NK-92 treated with Interleukin-12 subunit alpha and Interleukin-12 subunit beta, amount 100 ng/mL, for 24 hours (cell line): ENCODE results near the gene HOXA5.
A peak's percentile ranks its signal among the peaks of the same experiment; 100 is the strongest.

Experiments used
- DNase-seq: peaks from one replicate; lab custom pipeline; 2025; lab: John Stamatoyannopoulos, UW

The HOXA5 gene

DNA sequence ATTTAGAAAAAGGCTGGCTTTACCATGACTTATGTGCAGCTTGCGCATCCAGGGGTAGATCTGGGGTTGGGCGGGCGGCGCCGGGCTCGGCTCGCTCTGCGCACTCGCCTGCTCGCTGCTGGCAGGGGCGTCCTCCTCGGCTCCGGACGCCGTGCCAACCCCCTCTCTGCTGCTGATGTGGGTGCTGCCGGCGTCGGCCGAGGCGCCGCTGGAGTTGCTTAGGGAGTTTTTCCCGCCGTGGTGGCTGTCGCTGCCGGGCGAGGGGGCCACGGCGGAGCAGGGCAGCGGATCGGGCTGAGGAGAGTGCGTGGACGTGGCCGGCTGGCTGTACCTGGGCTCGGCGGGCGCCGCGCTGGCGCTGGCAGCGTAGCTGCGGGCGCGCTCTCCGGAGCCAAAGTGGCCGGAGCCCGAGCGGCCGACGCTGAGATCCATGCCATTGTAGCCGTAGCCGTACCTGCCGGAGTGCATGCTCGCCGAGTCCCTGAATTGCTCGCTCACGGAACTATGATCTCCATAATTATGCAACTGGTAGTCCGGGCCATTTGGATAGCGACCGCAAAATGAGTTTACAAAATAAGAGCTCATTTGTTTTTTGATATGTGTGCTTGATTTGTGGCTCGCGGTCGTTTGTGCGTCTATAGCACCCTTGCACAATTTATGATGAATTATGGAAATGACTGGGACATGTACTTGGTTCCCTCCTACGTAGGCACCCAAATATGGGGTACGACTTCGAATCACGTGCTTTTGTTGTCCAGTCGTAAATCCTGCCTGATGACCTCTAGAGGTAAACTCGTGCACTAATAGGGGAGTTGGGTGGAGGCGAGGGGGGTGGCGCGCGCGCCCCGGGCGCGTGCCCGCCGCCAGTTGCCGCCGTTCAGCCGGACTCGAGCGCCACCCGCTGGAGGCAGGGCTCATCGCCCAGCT lies at the start of gene HOXA5:
HOXA5 (minus strand) TSS at position 659 of the 927 bp plus-strand sequence; CDS start at position 585, 74 bp downstream.
- no peak for DNase-seq

DNA sequence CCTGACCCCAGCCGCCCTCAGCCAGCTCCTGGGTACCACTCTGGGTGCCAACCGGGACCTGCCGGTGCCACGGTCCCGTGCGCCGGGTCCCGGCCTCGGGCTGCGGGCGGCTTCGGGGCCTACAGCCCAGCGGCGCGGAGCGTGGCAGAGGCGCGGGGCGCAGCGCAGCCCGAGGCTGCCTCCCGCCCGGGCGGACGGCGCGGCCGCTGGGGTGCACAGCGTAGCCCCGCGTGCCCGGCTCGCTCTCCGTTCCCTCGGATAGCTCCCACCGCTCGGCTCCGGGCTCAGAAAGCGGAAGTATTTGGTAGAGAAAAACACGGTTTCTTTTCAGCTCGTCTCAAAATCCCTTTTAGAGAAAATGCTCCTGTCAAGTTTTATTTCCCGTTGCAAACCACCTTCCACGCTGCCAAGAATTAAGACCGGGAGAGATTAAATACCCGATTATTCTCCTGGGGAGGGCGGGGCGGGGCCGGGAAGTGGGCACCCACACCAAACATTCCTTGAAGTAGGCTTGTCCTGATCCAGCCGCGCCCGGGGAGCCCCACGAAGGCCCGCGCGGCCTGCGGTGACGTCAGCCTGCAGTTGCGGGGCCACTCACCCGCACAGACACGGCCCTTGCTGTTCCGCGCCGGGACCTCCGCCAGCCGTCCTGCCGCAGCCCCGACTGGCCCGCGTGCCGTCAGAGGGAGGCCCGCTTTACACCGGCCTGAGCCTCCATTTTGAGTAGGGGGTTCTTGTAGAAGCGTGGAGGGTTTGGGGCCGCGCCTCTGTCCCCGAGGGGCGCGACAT lies 49.3 kb upstream of the HOXA5 start:
- DNase-seq: no peak

DNA sequence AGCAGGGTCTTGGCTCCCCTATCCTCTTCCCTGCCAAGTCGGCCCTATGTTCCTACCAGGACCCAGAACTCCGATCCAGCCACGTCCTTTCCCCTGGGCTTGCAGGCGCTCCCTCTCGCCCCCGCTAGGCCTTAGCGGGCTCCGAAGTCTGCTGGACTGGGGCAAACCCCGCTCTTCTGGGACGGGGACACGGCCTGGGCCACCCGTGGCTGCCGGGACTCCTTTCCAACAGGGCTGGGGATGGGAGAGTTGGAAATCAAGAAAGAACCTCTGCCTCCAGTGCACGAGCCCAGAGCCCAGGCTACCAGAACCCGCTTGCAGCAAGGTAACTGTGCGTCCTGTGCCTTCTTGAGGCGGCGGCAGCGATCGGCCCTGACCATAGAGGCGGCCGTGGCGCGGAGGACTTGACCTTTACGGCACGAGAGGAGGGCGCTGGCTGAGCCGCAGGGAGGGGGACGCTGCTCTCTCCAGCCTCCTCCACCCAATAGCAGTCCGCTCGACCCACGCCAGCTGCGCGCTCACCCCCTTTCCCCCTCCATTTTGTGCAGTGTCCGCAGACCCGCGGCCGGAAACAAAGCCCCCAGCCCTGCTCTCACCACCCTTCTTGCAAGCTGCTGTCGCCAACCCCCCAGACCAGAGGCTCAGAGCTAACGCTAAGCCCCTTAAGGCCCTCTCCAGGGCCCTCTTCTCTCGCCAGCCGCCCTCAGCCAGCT lies 48.5 kb upstream of the HOXA5 start:
- DNase-seq: no peak

DNA sequence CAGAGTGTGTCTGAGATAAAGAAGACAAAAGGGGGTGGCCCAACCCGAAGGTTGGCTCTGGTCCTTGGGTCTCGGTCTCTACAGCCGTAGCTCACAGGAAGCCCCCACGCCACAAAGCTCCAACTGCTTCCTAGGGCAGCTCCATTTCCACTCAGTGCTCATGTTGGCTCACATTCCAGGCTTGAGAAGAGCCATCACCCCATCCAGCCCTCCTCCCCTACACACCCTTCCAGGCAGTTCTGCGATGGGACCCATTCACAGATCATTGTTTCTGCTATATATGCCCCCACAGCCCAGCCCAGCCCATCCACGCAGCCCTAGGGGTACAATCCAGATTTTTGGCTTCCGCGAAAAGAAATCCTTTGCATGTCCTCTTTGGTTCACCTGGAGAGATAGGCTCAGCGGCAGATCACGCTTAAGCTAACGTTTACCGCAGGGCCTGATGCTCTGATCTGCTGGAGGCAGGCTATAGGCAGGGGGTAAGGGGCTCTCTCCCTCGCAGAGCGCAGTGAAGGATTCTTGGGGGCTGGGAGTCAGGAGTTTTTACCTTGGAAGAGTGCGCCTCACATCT lies 47.8 kb upstream of the HOXA5 start:
- no peak for DNase-seq

- DNase-seq: no peak
These were observed 46.7 kb upstream of the HOXA5 start for GRCh38 chr7:27189997-27190748.

DNA sequence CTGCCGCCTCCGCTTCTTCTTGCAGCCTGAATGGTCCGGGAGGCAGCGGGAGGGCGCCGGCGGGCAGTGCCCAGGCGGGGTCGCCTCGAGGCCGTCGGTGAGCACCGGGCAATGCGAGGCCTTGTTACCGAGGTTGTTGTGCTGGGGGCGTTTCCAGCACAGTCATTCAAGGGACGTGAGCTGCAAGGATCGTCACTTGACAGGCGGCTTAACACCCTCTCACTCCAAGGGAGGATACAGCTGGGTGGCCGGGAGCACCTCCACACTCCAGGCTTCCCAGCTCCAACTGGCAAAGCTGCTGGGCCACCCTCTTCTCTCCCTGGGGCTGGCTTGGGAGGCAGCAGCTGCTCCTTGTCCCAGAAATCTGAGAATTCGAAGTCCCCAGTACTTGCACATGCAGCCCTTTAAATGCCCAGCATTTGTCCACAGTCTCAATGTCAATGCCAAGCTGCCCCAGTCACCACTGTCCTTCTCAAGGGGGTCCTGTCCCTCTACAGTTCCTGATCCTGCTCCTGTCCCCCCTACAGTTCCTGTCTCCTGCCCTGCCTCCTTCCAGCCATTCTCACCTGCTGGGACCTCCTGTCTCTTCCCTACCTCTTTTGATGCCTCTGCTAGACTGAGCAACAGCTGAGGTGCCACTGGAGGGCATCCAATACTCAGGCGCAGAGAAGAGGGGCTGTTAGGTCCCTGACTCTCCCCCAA lies 46.0 kb upstream of the HOXA5 start:
- no peak for DNase-seq

GRCh38 chr7:27188386-27189294 lies 45.2 kb upstream of the HOXA5 start:
- no peak for DNase-seq

DNA sequence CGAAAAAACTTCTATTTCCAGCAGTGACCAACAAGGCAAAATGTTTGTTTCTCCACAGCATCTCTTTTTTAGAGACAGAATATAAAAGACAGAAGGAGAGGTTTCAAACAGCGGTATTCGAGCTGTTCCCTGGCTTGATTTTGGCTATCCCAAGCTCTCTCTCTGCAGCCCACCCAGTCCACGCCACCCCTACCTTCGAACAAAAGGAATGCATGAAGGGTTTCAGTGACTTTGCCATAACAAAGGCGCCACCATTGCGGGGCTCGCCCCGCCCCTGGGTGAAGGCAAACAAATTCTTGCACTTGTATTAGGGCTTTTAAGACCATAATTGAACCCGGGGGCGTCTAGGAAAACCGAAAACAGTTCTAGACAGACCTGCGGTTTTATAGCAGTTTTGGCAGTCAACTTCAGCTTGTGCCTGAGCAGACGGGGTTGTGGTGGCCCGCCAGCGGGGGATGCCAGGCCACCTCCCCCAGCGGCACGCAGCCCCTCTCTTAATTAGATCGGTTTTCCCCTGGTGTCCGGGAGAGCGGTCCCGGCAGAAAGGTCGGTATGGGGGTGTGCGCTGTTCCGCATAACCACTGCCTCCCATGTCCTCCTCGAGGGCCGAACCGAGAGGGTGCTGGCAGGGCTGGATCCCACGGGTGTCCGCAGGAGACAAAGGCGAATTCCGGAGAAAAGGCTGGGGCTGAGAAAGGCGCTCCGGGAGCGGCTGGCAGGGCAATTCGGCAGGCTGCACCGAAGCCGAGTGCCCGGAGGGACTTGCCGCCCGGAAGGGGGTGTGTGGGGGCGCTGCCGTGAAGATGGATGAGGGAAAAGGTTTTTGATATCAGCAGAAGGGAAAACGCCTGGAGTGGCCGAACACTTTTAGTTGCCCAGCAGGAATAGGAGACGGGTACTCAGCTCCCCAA lies 44.2 kb upstream of the HOXA5 start:
- no peak for DNase-seq

GRCh38 chr7:27186668-27187474 lies 43.4 kb upstream of the HOXA5 start:
- DNase-seq: no peak

DNA sequence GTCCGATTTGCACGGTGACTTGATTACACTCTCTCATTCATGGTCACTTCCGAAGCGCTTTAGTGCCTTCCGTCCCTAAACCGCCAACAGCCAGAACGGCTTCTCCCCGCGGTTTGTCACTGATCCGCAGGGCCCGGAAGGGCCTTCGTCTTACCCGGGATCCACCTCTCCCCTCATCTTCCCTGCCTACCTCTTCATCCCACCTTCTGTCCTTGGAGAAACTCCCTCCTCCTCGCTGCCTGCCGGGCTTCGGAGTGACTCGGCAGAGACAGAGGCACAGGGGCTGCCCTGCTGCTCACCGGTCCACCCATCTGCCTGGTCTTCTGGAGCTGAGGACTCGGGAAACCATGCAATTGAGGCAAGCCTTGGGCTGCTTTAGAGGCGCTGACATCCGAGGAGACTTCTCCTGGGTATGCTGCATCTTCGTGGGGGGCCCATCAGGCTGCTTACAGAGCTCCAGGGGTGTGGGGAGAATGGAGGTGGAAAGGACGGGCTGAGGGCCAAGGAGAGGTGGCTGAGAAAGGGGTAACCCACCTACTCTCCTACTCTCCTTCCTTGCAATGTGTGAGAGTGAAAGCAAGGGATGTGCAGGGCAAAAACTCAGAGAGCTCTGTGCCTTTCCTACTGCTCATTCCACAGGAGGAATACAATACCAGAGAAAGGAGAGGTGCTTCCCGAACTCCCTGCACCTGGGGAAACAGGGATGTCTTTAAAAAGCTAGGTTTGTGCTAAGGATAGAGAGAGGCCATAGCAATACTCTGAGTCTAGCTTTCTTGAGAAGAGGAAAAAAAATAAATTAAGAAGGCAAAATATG lies 42.6 kb upstream of the HOXA5 start:
- no peak for DNase-seq

DNA sequence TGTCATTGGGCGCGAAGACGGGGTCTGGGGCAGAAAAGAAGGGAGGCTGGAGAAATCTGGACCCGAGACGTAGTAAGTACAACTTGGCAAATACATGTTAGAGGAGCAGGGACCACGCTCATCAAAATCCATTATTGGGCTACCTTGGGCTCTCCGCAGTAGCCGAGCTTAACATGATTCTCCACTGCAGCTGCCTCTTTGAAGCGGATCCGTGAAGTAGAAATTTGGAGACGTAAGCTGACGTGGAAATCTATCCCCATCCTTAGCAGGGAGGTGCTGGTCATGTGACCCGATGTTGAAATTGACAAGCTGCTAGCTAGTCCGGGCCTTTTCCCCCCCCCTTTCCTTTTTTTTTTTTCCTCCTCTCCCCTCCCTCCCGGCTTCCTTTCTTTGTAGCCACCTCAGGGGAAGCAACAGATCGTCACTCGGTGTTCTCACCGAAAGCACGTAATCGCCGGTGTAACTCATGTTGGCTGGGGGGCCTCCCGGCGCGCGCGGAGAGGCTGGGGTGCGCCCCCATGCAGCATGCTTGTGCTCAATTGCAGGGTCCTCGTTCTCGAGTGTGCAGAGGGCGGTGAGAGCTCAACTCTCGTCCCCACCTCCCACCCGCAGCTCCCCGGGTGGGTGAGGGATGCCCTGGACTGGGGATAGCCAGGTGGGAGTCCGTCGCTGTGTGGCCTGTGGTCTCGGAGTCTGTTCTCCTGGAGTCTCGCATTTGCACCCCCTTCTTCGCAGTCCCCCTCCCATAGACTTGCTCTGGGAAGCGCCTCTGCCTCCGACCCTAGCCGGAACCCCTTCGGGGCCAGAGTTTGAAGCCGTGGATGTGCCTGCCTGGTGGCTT lies 41.8 kb upstream of the HOXA5 start, which contains the start of gene HOXA11:
HOXA11 (minus strand) TSS at position 220 of the 841 bp plus-strand sequence; CDS start at position 132, 88 bp downstream.
- no peak for DNase-seq

DNA sequence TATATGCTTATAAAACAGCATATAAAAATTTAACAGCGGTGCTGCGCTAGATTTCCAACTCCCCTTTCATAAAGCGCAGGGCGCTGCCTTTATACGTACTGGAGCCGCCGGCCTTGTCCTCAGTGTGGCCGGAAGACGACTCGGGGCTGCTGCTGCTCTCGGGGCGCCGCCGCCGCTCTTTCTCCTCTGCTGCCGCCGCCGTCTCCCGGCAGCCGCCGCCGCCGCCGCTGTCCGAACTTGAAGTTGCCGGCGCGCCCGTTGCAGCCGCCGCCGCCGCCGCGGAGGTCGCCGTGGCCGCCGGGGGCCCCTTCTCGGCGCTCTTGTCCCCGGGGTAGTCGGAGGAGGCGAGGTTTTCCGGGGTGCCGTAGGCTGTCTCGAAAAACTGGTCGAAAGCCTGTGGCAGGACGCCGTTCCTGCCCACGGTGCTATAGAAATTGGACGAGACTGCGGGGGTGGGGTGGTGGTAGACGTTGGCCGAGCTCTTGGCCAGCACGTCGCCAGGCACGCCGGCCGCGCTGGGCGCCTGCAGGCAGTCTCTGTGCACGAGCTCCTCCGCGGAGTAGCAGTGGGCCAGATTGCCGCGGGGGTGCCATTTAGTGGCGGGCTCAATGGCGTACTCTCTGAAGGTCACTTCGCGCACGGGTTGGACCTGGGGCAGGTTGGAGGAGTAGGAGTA lies 41.0 kb upstream of the HOXA5 start:
- peak; percentile 31 for DNase-seq

GRCh38 chr7:27183682-27184336 lies 40.3 kb upstream of the HOXA5 start:
- DNase-seq: no peak

DNA sequence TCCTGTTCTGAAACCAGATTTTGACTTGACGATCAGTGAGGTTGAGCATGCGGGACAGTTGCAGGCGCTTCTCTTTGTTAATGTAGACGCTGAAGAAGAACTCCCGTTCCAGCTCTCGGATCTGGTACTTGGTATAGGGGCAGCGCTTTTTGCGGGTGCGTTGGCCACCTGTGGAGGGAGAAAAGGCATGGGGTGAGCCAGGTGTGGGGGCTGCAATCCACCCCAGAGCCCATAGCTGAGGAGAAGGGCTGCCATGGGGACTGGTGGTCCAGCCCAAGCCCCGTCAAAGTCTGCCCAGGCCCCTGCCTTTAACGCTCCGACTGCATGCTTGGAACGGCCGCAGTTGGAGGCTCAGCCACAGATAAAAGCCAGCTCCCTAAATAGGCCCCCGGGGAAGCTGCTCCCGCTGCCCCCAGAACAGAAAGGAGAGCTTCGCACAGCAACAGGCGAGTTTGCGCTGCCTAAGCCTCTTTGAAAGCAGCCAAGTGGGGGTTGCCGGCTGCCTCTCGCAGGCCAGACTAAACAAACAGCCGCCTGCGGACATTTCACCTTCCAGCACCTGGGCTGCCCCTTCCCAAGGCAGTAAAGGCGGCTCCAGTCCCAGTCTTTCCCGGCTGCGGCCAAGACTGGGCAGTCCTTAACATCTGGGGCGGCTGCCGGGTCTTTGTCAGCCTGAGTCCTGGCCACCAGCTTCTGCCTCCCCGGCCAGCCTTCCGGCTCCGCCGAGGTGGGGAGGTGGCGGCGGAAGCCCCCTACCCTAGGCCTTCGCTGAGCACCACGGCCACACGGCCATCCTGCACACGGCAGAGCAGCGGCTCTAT lies 39.6 kb upstream of the HOXA5 start:
- no peak for DNase-seq
